GM18519 (cell line): ENCODE results near the gene ARFIP2.

Experiments
- ATAC-seq: cut with Tn5 transposase; IDR thresholded peaks from one replicate; pipeline ENCODE4 v1.9.1; 2021; ENCODE audit warnings: mild to moderate bottlenecking, moderate library complexity; ENCODE audit not compliant: unreplicated experiment, low FRiP score

Gene ARFIP2

DNA sequence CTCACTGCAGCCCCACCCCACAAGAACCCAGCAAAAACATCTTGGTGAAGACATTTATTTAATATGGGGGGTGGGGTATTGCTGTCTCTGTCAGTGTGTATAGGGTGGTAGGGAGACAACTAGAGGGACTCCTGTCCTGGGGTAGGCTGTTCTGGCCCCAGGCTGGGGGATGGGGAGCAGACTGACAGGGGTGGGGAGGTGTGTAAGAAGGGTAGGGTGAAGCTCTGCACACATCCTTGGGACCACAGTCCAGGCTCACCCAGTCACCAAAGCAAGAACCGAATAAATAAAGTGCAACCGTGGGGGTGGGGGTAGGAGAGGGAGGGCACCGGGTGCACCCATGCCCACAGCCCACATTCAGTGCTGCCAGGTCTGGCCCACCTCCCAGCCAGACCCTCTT is 32.6 kb downstream of the ARFIP2 start:
- no peak for ATAC-seq

DNA sequence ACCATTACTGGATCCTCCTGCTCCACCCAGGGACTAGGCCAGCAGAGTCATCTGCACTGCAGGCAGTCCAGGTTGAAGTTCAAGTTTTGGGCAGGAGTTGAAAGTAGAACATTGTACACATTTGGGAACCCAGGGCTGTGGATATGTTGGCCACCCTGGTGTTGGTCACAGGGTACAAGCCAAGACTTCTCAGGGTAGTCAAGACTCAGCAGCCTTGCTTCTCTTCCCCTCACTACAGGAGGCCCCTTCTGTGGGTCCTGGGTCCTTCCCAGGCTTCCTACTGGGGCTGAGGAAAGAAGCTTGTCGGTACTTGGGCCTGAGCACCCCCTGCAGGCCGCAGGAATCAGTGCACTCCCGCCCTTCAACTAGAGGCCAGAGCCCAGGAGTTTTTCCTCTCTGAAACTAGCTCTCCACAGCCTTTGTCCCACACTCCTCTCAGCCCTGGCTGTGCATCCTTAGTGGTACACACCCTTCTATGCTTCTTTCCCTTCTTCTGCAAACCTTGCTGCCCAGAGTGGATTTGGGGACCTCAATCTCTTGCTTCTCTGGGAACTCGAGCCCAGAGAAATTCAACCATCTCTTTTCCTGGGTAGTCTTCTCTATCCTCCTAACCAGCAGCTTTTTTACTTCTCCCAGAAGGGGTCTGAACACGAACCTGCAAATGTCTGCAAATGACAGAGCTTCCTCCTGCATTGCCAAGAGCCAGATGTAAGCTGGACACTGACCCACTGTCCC is 37.7 kb downstream of the ARFIP2 start:
- peak; percentile 73 for ATAC-seq

DNA sequence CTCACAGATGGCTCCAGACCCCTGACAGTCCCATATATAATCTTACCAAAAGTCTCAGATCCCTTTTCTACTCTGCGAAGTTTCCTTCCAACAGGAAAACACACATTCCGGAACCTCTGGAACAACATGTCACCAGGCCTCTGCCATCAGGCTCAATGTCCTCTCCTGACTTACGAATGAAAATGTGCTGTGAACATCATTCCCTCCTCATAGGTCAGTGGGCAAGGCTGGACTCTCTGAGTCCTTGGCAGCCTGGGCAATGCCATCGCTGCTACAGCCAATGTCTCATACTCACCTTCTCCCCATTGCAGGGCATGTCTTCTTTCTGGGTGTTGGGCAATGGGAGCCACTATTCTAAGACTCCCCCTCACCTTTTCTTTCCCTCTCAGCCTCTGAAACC is 38.7 kb downstream of the ARFIP2 start:
- no peak for ATAC-seq

DNA sequence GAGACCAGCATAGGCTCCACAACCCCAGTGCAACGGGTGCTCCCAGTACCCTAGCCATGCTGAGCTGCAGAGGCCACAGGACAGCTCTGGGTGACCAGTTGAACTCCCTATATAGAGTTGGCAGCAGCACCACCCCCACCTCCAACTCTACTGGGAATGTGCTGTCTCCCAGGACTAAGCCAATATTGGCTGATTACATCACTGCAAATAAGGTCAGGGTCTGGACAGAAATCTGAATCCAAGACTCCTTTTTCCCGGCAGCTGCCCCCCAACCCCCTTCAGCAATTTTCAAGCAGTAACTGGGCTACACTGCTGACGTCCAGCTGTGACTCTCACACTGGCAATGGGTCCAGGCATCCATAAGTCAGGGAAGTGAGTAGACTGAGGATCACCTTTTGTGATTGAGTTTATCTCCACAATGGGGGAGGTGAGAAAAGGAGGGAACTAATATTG is 40.2 kb downstream of the ARFIP2 start, which contains the start of gene HPX:
TSS of gene HPX (minus strand) at position 82 of the 453 bp plus-strand sequence. CDS start at position 58, 24 bp downstream.
- no peak for ATAC-seq

DNA sequence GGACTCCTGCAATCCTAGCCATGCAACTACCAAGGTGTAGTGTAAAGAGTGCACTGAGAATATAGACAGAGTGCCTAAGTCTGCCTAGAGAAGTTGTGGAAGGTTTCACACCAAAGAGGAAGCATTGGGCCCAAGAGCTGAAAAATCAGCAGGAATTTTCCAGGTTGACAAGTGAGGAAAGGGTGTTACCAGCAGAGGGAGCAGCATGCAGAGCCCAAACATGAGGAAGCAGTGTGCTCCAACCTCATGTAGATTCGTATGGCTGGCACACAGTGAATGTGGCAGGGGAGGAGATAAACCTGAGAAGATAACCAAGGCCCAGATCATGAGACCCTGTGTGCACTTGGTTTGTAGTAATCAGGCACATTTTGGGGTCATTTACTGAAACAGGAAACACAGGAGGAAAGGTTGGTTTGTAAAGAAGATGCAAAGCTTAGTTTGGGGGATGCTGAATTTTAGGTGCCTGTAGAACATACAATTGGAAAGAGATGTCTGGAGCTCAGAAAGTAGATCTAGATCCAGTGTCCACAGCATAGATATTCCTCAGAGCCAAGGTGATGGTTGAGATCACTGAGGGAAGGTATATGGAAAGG is 42.1 kb downstream of the ARFIP2 start:
- ATAC-seq, result no peak

DNA sequence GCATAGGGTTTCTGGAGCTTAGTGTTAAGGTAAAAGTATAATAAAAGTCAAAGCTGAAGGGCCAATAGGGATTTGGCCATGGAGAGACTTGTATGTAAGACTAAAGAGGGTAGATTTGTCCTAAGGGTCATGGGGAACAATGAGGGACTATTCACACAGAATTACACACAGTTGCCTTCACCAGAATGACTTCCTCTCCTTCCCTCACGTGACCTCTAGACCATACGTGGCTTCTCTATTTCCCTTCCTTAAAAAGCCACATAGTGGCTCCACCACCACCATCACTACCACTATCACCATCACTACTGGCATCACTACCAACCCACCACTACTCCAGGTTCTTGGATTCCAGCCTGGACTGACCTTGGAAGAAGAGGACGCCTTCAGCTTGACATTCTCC is 43.1 kb downstream of the ARFIP2 start:
- ATAC-seq, result no peak

DNA sequence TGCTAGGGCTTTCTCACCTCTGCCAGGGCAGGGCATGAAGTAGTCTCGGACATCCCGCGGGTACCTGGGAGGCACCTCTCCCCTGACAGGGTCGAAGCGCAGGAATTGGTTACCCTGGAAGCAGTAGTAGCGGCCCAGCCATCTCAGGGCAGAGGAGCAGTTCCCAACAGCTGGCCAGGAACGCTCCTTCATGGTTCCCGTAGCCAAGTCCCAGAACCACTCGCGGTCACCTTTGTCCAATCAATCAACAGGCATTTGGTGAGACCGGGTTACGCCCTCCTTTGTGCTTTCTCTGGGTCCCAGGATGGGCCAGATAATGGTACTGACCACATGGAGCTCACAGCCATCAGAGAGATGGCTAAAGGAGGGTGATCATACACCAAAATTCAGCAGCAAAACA is 43.7 kb downstream of the ARFIP2 start:
- no peak for ATAC-seq

DNA sequence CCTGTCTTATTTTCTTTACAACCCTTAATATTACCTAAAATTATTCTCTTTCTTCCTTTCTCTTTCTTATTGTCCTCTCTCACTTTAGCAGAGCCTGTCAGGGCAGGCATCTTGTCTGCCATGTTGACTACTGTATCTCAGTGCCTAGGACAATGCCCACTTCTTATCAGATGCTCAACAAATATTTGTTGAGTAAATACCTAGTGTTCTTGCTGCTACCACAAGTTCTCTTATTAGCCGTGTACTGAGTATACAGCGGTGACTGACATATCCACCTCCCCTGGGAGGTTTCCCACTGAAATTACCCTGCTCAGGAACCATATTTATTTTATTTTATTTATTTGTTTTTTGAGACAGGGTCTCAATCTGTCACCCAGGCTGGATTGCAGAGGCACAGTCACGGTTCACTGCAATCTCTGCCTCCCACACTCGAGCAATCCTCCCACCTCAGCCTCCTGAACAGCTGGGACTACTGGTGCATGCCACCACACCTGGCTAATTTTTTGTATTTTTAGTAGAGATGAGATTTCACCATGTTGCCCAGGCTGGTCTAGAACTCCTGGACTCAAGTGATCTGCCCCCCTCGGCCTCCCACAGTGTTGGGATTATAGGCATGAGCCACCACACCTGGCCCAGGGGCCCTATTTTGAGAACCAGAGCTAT is 47.0 kb downstream of the ARFIP2 start:
- ATAC-seq, result no peak

DNA sequence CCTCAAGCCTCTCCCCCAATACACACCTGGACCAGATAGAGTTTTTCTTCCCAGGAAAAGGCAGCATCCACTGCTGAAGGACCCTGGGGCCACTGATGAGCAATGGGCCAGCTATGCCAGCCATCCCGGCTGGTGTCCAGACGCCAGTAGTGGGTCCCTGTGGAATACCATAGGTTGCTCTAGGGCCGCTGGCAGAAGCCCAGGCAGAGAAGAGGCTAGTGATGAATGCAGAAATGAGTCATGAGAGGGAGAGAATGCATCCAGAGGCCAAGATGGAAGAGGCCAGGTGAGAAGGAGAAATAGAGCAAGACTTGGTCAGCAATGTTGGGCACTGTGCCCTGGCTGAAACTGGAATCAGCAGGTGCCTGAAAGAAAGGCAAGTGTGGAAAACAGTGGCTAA is 49.3 kb downstream of the ARFIP2 start:
- no peak for ATAC-seq

DNA sequence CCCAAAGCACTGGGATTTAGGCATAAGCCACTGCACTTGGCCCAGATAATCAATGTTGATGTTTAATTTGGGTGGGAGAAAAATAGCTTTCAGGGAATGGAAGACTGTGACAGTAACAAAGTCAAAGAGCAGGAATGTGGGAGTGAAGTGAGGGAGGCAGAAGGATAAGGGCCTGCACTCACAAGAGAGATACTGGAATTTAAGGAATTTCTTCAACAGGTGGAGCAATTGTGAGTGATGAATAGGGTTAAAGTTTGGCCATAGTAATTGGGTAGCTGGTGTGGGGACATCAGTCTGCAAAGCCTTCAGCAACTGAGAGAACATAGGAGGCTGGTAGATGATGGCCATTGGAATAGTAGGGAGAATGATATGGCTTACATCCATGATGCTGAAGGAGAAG is 53.6 kb downstream of the ARFIP2 start:
- ATAC-seq, result no peak
